Measurements from ENCODE around the gene VPS4A.

VPS4A gene

GRCh38 chr16:69307091-69307490, 4.1 kb upstream of the VPS4A start:
- DNase-seq (ENCODE audit: low read depth), result no peak

DNA sequence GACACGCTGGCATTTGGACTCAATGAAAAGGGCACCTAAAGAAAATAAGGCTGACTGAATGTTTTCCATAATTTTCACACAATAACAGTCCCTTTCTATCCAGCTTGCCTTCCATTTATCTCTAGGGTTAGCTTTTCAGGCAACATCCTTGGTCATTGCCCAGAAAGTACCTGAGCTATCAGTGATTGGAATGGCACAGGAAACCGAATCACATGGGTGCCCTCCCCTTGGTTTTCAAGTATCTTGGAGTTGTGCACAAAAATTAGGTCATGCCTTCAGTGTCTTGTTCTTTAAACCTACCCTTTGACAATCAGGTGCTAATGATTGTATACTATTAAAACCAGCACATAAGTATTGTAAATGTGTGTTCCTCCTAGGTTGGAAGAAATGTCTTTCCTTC, 3.3 kb upstream of the VPS4A start:
- DNase-seq (ENCODE audit: low read depth), result no peak

- DNase-seq (ENCODE audit: low read depth), result no peak
These were observed 1.8 kb upstream of the VPS4A start for GRCh38 chr16:69309316-69309715.

DNA sequence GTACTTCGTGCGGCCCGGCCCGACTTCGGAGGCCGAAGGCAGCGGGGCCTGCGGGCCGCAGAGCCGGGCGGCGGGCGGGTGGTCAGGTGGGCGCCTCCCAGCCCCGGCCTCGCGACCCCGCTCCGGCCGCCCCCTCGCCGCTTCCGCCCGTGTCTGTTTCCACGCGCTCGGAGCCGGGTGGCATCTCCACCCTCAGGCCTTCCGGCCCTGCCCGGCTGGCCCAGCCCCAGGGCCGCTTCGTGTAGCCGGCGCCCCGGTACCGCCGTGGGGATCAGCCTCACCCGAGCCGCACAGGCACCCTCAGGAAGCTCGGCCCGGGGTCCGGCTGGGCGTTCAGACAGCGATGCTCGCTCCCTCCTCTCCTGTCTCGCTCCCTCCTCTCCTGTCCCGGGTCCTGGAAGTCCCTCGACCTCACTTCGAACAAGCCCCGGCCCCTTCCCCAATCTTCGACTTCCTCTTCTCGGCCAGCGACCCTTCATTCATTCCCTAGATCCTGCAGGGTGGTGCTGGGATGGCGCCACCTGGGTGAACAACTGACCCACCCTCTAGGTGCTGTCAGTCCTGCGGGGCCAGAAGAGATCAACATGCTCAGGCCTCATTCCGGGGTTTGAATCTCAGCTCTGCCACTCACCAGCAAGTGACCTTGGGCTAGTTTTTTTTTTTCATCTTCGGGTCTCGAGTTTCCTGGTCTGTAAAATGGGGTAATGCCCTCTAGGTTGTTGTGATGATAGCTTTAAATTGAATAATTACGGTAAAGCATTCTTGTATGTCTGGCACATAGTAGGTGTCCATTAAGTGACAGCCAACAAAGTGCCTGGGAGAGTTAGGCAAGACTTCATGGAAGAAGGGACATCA, 610 bp downstream of the VPS4A start:
- no peak for DNase-seq (ENCODE audit: low read depth)

DNA sequence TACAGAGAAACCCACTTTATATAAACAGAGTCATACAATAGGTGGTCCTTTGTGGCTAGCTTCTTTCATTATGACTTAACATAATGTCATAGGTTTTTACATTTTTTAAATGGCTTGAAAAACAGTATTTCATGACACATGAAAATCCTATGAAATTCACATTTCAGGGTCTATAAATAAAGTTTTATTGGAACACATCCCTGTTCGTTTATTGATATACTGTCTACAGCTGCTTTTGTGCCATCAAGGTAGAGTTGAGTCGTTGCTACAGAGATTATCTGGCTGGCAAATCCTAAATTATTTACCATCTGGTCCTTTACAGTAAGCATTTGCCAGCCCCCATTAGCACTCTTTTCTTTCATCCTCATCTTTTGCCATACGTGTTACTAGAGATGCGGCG, 2.3 kb downstream of the VPS4A start:
- DNase-seq (ENCODE audit: low read depth), result no peak

- no peak for DNase-seq (ENCODE audit: low read depth)
These were observed 3.4 kb downstream of the VPS4A start for GRCh38 chr16:69314534-69314933.

DNA sequence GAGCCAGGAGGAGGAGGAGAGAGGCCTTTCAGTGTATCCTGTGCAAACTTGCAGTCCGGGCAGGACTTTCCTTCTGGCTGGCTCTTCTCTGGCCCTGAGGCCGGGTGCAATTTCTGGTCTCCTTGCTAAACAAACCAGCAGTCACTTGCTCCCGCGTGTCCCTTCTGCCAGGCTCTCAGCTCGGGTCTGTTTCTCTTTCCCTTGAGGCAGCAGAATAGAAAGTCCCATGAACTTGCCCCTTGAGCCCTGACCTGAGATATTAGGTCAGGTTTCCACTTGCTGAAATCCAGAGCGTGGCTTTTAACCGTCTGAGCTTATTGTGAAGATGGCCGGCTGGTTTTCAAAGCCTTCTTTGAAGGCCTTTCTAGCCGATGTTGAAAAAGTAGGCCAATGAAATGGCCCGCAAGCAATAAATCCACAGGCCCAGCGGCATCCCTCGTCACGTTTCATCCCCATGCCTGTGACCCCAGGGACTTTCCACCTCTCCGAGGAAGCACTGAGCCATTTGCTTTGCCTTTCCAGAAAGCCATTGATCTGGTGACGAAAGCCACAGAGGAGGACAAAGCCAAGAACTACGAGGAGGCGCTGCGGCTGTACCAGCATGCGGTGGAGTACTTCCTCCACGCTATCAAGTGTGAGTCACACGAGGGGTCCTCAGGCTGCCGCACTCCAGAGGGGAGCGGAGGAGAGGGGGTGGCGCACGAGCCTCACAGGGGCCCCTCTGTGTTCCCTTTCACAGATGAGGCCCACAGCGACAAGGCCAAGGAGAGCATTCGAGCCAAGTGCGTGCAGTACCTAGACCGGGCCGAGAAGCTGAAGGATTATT, 4.5 kb downstream of the VPS4A start:
- DNase-seq (ENCODE audit: low read depth), result no peak

DNA sequence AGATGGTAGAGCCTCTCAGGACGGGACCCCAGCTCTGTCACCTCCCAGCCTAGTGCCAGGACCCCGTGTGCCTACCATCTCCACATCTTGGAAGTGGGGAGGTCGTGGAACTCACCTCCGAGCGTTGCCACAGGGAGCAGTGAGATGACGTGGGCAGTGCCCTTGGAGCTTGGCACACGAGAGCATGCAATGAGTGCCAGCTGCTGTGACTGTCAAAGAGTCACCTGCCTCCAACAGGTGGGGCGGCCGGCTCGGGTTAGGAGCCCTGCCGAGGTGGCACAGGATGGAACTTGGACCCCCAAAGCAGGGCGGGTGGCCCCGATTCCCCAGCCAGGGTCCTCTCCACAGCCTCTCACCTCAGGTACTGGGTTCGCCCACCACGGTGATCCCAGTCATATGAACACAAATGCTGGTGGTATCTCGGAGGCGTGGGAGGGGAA, 5.5 kb downstream of the VPS4A start:
- no peak for DNase-seq (ENCODE audit: low read depth)

DNA sequence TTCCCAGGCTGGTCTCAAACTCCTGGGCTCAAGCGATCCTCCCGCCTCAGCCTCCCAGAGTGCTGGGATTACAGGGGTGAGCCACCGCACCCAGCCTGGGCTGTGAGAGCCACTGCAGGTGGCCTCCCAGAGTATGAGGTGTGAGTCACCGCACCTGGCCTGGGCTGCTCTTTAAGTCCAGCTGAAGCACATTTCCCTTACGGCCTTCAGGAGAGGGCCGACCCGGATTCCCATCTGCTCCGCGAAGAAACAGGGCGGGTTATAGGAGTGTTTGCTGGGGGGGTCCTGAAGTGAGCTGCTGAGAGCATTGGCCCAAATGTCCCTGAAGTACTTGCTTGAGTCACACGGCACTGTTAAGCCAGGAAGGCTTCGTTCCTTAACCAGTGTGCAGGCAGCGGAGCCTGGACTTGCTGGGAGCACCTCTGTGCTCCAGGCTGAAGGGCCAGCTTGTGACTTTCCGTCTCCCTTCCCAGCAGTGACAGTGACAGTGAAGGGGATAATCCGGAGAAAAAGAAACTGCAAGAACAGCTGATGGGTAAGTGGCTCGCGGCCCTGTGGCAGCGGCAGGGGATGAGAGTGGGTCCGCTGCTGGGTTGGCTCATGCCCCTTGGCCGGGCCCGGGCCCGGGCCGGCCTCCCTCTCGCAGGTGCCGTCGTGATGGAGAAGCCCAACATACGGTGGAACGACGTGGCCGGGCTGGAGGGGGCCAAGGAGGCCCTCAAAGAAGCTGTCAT, 7.2 kb downstream of the VPS4A start:
- DNase-seq (ENCODE audit: low read depth), result no peak

GRCh38 chr16:69318911-69319289, 7.8 kb downstream of the VPS4A start:
- no peak for DNase-seq (ENCODE audit: low read depth)

DNA sequence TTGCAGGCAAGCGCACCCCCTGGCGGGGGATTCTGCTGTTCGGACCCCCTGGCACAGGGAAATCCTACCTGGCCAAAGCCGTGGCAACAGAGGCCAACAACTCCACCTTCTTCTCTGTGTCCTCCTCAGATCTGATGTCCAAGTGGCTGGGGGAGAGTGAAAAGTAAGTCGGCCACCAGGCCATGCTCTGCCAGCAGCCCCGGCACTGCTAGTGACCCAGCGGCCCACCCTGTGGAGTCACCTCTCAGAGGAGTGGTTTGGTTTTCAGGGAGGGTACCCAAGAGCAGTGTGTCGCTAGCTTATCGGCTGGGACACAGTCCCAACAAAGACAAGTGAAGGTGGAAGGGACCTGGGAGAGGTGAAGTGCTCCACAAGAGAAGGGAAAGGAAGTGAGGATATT, 8.2 kb downstream of the VPS4A start:
- no peak for DNase-seq (ENCODE audit: low read depth)

- no peak for DNase-seq (ENCODE audit: low read depth)
These were observed 8.9 kb downstream of the VPS4A start for GRCh38 chr16:69319826-69320739.

- DNase-seq (ENCODE audit: low read depth), result no peak
These were observed 9.6 kb downstream of the VPS4A start for GRCh38 chr16:69320740-69321073.

DNA sequence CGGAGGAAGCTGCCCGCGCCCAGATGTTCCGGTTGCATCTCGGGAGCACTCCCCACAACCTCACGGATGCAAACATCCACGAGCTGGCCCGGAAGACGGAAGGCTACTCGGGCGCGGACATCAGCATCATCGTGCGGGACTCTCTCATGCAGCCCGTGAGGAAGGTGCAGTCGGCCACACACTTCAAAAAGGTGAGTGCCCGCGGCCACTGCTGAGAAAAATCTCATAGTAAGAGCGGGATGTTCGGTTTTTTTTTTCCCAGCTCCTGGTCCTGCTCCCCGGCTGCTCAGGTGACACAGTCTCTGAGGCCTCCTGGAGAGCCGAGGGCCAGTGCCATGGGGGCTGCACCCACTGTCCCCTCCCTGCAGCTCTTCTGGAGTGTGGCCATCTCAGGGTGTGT, 9.9 kb downstream of the VPS4A start:
- no peak for DNase-seq (ENCODE audit: low read depth)

GRCh38 chr16:69322343-69322742, 11.2 kb downstream of the VPS4A start:
- no peak for DNase-seq (ENCODE audit: low read depth)

- DNase-seq (ENCODE audit: low read depth), result no peak
These were observed 12.3 kb downstream of the VPS4A start for GRCh38 chr16:69323415-69323814.

- no peak for DNase-seq (ENCODE audit: low read depth)
These were observed 12.9 kb downstream of the VPS4A start for GRCh38 chr16:69324013-69324531.

DNA sequence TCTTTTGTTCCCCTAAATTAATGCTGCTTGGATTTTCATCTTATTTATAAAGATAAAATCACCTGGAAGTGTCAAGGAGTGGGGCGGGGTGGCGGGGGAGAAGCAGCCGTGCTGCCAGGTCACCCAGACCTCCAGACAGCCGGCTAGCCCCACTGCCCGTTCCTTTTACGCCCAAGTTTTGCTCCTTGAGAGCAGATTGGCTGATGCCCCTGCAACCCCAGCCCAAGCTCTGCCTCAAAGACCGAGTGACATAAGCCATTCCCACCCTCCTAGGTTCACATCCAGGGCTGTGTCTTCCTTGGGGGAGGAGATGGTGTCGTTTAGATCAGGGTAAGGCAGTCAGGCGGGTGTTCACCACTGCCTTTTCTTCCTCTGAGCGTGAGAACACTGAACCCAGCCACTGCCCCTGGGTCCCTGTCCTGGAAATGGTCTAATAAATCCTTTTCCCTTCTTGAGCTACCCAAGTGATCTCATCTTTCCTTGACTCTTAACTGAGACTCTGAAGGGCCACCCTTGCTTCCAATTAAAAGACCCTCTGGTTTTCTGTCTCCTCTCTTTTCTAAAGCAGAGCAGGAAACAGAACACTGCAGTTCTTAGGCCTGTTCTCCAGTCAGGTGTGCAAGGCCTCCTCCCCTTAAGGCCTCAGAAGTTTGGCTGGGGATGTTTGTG, 13.6 kb downstream of the VPS4A start:
- DNase-seq (ENCODE audit: low read depth), result no peak

- no peak for DNase-seq (ENCODE audit: low read depth)
These were observed 14.6 kb downstream of the VPS4A start for GRCh38 chr16:69325784-69326171.

- no peak for DNase-seq (ENCODE audit: low read depth)
These were observed 15.2 kb downstream of the VPS4A start for GRCh38 chr16:69326172-69326873.

Measured in fibroblast of the conjunctiva (primary cell).